ENCODE measurements around the gene UGT1A5.

UGT1A5 gene

DNA sequence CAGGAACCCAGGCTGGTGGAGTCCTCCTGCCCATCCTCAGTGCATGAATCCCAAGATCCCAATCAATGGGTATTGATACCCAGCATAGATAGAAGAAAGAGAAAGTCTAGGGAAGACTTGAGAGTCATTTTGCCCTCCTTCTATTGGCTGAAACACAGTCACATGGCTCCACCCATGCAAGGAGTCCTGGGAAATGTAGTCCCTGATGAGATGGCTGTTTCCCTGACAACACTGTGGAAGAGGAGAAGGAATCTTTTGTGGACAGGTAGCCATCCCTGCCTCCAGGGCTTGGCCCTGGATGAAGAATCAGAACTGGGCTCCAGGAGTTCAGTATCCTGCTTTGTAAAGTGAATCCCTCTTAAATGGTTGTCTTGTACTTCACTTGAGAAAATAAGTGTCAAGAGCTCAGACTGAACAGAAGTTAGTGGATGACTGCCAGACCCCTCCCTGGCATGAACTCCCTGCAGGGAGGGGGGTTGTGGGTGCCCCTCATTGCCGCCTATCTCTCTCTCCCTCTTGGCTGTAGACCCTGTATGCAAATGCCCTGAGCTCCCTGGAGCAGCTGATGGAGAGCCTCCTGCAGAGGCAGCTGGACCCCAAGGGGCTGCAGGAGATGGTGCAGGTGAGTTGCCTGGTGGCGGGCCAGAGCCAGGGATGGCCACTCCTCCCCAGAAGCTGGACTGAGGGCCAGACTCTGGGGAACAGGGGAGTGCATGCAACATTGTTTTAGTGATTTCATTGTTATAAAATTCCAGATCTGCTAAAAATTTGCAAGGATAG lies 101.5 kb downstream of the UGT1A5 start:
- peaks cover 12 to 42% of the 10 kb centered on the region in 2 experiments for H3K27me3 ChIP-seq (ENCODE audit: control insufficient read depth in 1 of 2, insufficient read depth in 1 of 2, low read length in 2 of 2)
- DNase-seq, result no peak
- no peak overlapping the region for H3K23ac ChIP-seq (ENCODE audit: low read length in 2 of 2)
- H3K4ac ChIP-seq (ENCODE audit: low read depth in 1 of 2, low read length in 2 of 2), result no peak overlapping the region
- H2AFZ ChIP-seq (ENCODE audit: low read depth, low read length), result no peak overlapping the region
- H2BK5ac ChIP-seq (ENCODE audit: low read depth, low read length, poor library complexity, severe bottlenecking), result no peak overlapping the region
- H2AK5ac ChIP-seq (ENCODE audit: low read length, severe bottlenecking), result no peak overlapping the region
- peaks cover 4% of the 10 kb centered on the region for H3K4me1 ChIP-seq (ENCODE audit: control insufficient read depth, insufficient read depth, low read depth, low read length)
- 100% methylated on average over 2 of the region's 2 CpGs for WGBS
- H3K18ac ChIP-seq (ENCODE audit: low read depth in 1 of 2, low read length in 2 of 2), result no peak overlapping the region
- H3K36me3 ChIP-seq (ENCODE audit: control insufficient read depth in 1 of 2, insufficient read depth in 2 of 2, low read depth in 1 of 2, low read length in 2 of 2), result peaks cover 0 to 3% of the 10 kb centered on the region in 2 experiments
- H3K9me3 ChIP-seq (ENCODE audit: control insufficient read depth, low read length), result no peaks in the 10 kb centered on the region
- H3K79me1 ChIP-seq (replicated peaks; ENCODE audit: low read length, poor library complexity, severe bottlenecking), result no peaks in the 10 kb centered on the region
- no peak overlapping the region for H3K9ac ChIP-seq (ENCODE audit: low read length)
- no peak overlapping the region for H4K8ac ChIP-seq (ENCODE audit: low read length)
- no peak overlapping the region for H3K4me3 ChIP-seq (ENCODE audit: insufficient read depth in 1 of 2, low read depth in 1 of 2, low read length in 2 of 2)
- H2BK15ac ChIP-seq (ENCODE audit: low read depth, poor library complexity, severe bottlenecking), result no peak overlapping the region
- H3K14ac ChIP-seq (ENCODE audit: low read length in 2 of 2), result no peak overlapping the region
- no peak overlapping the region for H2BK120ac ChIP-seq (ENCODE audit: low read depth, low read length)
- H3K27ac ChIP-seq (ENCODE audit: low read length, poor library complexity, severe bottlenecking), result no peak overlapping the region
- H4K91ac ChIP-seq (ENCODE audit: low read length), result no peak overlapping the region
- no peak overlapping the region for H3K4me2 ChIP-seq (ENCODE audit: low read length, poor library complexity, severe bottlenecking)
- no peak overlapping the region for H2BK12ac ChIP-seq (ENCODE audit: low read length in 2 of 2)

DNA sequence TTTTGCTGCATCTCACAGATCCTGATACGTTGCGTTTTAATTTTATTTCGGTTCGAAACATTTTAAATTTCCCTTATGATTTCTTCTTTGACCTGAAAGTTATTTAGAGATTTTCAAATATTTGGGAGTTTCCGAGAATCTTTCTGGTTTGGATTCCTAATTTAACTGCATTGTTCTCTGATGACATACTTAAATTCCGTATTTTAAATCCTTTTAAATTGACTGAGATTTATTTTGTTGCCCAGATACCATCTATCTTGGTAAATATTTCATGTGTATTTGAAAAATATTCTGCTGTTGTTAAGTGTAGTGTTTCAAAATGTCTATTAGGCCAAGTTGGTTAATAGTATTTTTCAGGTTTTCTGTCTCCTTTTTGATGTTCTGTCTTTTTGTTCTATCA lies 103.2 kb downstream of the UGT1A5 start:
- DNase-seq, result no peak
- H3K18ac ChIP-seq (ENCODE audit: low read depth in 1 of 2, low read length in 2 of 2), result no peak overlapping the region
- H3K27me3 ChIP-seq (ENCODE audit: control insufficient read depth in 1 of 2, insufficient read depth in 1 of 2, low read length in 2 of 2), result peaks cover 6 to 39% of the 10 kb centered on the region in 2 experiments
- H4K91ac ChIP-seq (ENCODE audit: low read length), result no peak overlapping the region
- no peak overlapping the region for H3K27ac ChIP-seq (ENCODE audit: low read length, poor library complexity, severe bottlenecking)
- H3K4ac ChIP-seq (ENCODE audit: low read depth in 1 of 2, low read length in 2 of 2), result no peak overlapping the region
- peaks cover 0 to 3% of the 10 kb centered on the region in 2 experiments for H3K36me3 ChIP-seq (ENCODE audit: control insufficient read depth in 1 of 2, insufficient read depth in 2 of 2, low read depth in 1 of 2, low read length in 2 of 2)
- no peak overlapping the region for H3K23ac ChIP-seq (ENCODE audit: low read length in 2 of 2)
- no CpG with 5 or more reads among the region's 6 CpGs for WGBS
- H3K14ac ChIP-seq (ENCODE audit: low read length in 2 of 2), result no peak overlapping the region
- H3K9me3 ChIP-seq (ENCODE audit: control insufficient read depth, low read length), result no peaks in the 10 kb centered on the region
- no peak overlapping the region for H2AFZ ChIP-seq (ENCODE audit: low read depth, low read length)
- H3K9ac ChIP-seq (ENCODE audit: low read length), result no peak overlapping the region
- H2BK15ac ChIP-seq (ENCODE audit: low read depth, poor library complexity, severe bottlenecking), result no peak overlapping the region
- H2BK120ac ChIP-seq (ENCODE audit: low read depth, low read length), result no peak overlapping the region
- no peak overlapping the region for H4K8ac ChIP-seq (ENCODE audit: low read length)
- no peak overlapping the region for H3K4me3 ChIP-seq (ENCODE audit: insufficient read depth in 1 of 2, low read depth in 1 of 2, low read length in 2 of 2)
- no peak overlapping the region for H3K4me2 ChIP-seq (ENCODE audit: low read length, poor library complexity, severe bottlenecking)
- H2BK12ac ChIP-seq (ENCODE audit: low read length in 2 of 2), result no peak overlapping the region
- H2AK5ac ChIP-seq (ENCODE audit: low read length, severe bottlenecking), result no peak overlapping the region
- H3K4me1 ChIP-seq (ENCODE audit: control insufficient read depth, insufficient read depth, low read depth, low read length), result peaks cover 4% of the 10 kb centered on the region
- H3K79me1 ChIP-seq (replicated peaks; ENCODE audit: low read length, poor library complexity, severe bottlenecking), result no peaks in the 10 kb centered on the region
- no peak overlapping the region for H2BK5ac ChIP-seq (ENCODE audit: low read depth, low read length, poor library complexity, severe bottlenecking)

DNA sequence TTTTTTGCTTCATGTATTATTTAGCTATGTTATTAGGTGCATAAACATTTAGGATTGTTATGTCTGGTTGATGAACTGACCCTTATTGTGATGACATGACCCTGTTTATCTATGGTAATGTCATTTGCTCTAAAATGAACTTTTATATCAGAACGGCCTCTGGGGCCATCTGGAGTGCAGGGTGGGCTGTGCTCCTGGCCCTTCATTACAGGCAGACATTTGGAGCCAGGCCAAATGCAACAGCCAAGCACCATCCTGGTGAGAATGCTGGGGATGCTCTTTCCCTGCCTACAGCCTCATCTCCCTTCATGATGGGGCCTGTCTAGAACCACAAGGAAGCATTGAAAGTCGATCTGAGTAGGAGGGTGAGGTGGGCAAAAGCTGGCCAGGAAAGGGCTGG lies 103.6 kb downstream of the UGT1A5 start:
- no peak overlapping the region for H4K8ac ChIP-seq (ENCODE audit: low read length)
- no peak overlapping the region for H2BK12ac ChIP-seq (ENCODE audit: low read length in 2 of 2)
- no peak overlapping the region for H2AFZ ChIP-seq (ENCODE audit: low read depth, low read length)
- H3K36me3 ChIP-seq (ENCODE audit: control insufficient read depth in 1 of 2, insufficient read depth in 2 of 2, low read depth in 1 of 2, low read length in 2 of 2), result peaks cover 0 to 3% of the 10 kb centered on the region in 2 experiments
- no peak overlapping the region for H2AK5ac ChIP-seq (ENCODE audit: low read length, severe bottlenecking)
- no peak overlapping the region for H4K91ac ChIP-seq (ENCODE audit: low read length)
- H3K4me3 ChIP-seq (ENCODE audit: insufficient read depth in 1 of 2, low read depth in 1 of 2, low read length in 2 of 2), result no peak overlapping the region
- no peak overlapping the region for H2BK5ac ChIP-seq (ENCODE audit: low read depth, low read length, poor library complexity, severe bottlenecking)
- no peak overlapping the region for H2BK120ac ChIP-seq (ENCODE audit: low read depth, low read length)
- H3K27ac ChIP-seq (ENCODE audit: low read length, poor library complexity, severe bottlenecking), result no peak overlapping the region
- H3K27me3 ChIP-seq (ENCODE audit: control insufficient read depth in 1 of 2, insufficient read depth in 1 of 2, low read length in 2 of 2), result peaks cover 9 to 39% of the 10 kb centered on the region in 2 experiments
- no peak overlapping the region for H2BK15ac ChIP-seq (ENCODE audit: low read depth, poor library complexity, severe bottlenecking)
- no peak for DNase-seq
- H3K18ac ChIP-seq (ENCODE audit: low read depth in 1 of 2, low read length in 2 of 2), result no peak overlapping the region
- WGBS, result 60% methylated on average over 2 of the region's 2 CpGs
- no peak overlapping the region for H3K23ac ChIP-seq (ENCODE audit: low read length in 2 of 2)
- H3K9ac ChIP-seq (ENCODE audit: low read length), result no peak overlapping the region
- H3K4me2 ChIP-seq (ENCODE audit: low read length, poor library complexity, severe bottlenecking), result no peak overlapping the region
- no peaks in the 10 kb centered on the region for H3K79me1 ChIP-seq (replicated peaks; ENCODE audit: low read length, poor library complexity, severe bottlenecking)
- H3K9me3 ChIP-seq (ENCODE audit: control insufficient read depth, low read length), result no peaks in the 10 kb centered on the region
- H3K4ac ChIP-seq (ENCODE audit: low read depth in 1 of 2, low read length in 2 of 2), result no peak overlapping the region
- H3K14ac ChIP-seq (ENCODE audit: low read length in 2 of 2), result no peak overlapping the region
- peaks cover 4% of the 10 kb centered on the region for H3K4me1 ChIP-seq (ENCODE audit: control insufficient read depth, insufficient read depth, low read depth, low read length)

DNA sequence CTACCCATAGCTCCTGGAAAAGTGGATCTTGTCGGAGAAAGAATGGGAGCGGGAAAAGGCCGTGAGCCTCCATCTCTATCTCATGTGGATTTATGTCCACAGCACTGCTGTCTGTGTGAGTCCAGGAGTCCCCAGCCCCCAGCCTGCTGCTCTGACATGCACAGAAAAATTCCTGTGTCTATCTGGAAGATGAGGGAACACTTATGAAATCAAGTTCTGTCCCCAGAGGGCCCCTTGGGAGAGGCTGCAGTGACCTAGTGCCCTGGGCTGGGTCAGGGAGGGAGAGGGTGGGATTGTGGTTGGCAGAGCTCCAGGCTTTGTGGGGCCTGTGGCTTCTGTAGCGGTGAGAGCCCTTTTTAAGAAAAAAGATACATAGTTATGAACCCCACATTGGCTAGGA lies 104.1 kb downstream of the UGT1A5 start:
- H2BK120ac ChIP-seq (ENCODE audit: low read depth, low read length), result no peak overlapping the region
- WGBS, result 88% methylated on average over 3 of the region's 4 CpGs
- no peak overlapping the region for H2BK15ac ChIP-seq (ENCODE audit: low read depth, poor library complexity, severe bottlenecking)
- peaks cover 0 to under 1% of the 10 kb centered on the region in 2 experiments for H3K36me3 ChIP-seq (ENCODE audit: control insufficient read depth in 1 of 2, insufficient read depth in 2 of 2, low read depth in 1 of 2, low read length in 2 of 2)
- H2AFZ ChIP-seq (ENCODE audit: low read depth, low read length), result no peak overlapping the region
- H3K27ac ChIP-seq (ENCODE audit: low read length, poor library complexity, severe bottlenecking), result no peak overlapping the region
- H4K91ac ChIP-seq (ENCODE audit: low read length), result no peak overlapping the region
- H2BK12ac ChIP-seq (ENCODE audit: low read length in 2 of 2), result no peak overlapping the region
- no peak overlapping the region for H3K4ac ChIP-seq (ENCODE audit: low read depth in 1 of 2, low read length in 2 of 2)
- peaks cover 12 to 39% of the 10 kb centered on the region in 2 experiments for H3K27me3 ChIP-seq (ENCODE audit: control insufficient read depth in 1 of 2, insufficient read depth in 1 of 2, low read length in 2 of 2)
- no peak overlapping the region for H3K23ac ChIP-seq (ENCODE audit: low read length in 2 of 2)
- no peaks in the 10 kb centered on the region for H3K9me3 ChIP-seq (ENCODE audit: control insufficient read depth, low read length)
- no peaks in the 10 kb centered on the region for H3K79me1 ChIP-seq (replicated peaks; ENCODE audit: low read length, poor library complexity, severe bottlenecking)
- DNase-seq, result no peak
- H4K8ac ChIP-seq (ENCODE audit: low read length), result no peak overlapping the region
- no peak overlapping the region for H3K4me3 ChIP-seq (ENCODE audit: insufficient read depth in 1 of 2, low read depth in 1 of 2, low read length in 2 of 2)
- H2AK5ac ChIP-seq (ENCODE audit: low read length, severe bottlenecking), result no peak overlapping the region
- no peak overlapping the region for H3K18ac ChIP-seq (ENCODE audit: low read depth in 1 of 2, low read length in 2 of 2)
- no peak overlapping the region for H3K14ac ChIP-seq (ENCODE audit: low read length in 2 of 2)
- no peak overlapping the region for H2BK5ac ChIP-seq (ENCODE audit: low read depth, low read length, poor library complexity, severe bottlenecking)
- H3K4me1 ChIP-seq (ENCODE audit: control insufficient read depth, insufficient read depth, low read depth, low read length), result peaks cover 4% of the 10 kb centered on the region
- H3K4me2 ChIP-seq (ENCODE audit: low read length, poor library complexity, severe bottlenecking), result no peak overlapping the region
- no peak overlapping the region for H3K9ac ChIP-seq (ENCODE audit: low read length)
